ENCODE results near the gene C11orf97.

- TF ChIP-seq CTCF (IDR thresholded peaks at IDR 0.05), result no peak
- no peak for TF ChIP-seq ZFX (IDR thresholded peaks at IDR 0.05; ENCODE audit: borderline replicate concordance)
These were observed at the start of gene C11orf97 for GRCh38 chr11:94511932-94512781.

Data from 22Rv1 (cell line).